HL-60/S4 treated with phorbol 12-myristate 13-acetate at 8.2 ng/mL for 4 days and 3 days (cell line): Measurements from ENCODE around the gene MTMR2.

ENCODE experiments used
- in situ Hi-C: fragments of 300-500 bp; cut with MboI; formaldehyde crosslinking; loops from 2 replicates; pipeline ENCODE4 v1.15.0; 2022; ENCODE audit warnings: low sequenced_read_pairs

Gene MTMR2

GRCh38 chr11:95790123-95790932, 133.6 kb downstream of the MTMR2 start, which contains the start of gene CEP57:
CEP57 (plus strand) TSS chr11:95790498; CDS start chr11:95790699, 201 bp downstream.
- in situ Hi-C loops = no loop called here

- in situ Hi-C loops = no loop called here
These were observed 134.3 kb downstream of the MTMR2 start, which contains the start of gene FAM76B for GRCh38 chr11:95789506-95790122. FAM76B (minus strand) TSS chr11:95789782; CDS start chr11:95789478, 304 bp downstream.

- in situ Hi-C loops = no loop called here
These were observed 134.9 kb downstream of the MTMR2 start for GRCh38 chr11:95788921-95789505.
